ENCODE data around the gene CFAP206. TPM values are rescaled to one million over a fixed set of nuclear protein-coding genes. Genes with fewer than 3 reads are reported as not detected.
"Not testable (repeated sequence)": the region's sequence is repeated elsewhere in the genome, so short reads cannot be mapped to it uniquely, and the experiment has no call there.

Gene CFAP206
- polyA plus RNA-seq, 2 donors, result 0.04 to 0.06 TPM

DNA sequence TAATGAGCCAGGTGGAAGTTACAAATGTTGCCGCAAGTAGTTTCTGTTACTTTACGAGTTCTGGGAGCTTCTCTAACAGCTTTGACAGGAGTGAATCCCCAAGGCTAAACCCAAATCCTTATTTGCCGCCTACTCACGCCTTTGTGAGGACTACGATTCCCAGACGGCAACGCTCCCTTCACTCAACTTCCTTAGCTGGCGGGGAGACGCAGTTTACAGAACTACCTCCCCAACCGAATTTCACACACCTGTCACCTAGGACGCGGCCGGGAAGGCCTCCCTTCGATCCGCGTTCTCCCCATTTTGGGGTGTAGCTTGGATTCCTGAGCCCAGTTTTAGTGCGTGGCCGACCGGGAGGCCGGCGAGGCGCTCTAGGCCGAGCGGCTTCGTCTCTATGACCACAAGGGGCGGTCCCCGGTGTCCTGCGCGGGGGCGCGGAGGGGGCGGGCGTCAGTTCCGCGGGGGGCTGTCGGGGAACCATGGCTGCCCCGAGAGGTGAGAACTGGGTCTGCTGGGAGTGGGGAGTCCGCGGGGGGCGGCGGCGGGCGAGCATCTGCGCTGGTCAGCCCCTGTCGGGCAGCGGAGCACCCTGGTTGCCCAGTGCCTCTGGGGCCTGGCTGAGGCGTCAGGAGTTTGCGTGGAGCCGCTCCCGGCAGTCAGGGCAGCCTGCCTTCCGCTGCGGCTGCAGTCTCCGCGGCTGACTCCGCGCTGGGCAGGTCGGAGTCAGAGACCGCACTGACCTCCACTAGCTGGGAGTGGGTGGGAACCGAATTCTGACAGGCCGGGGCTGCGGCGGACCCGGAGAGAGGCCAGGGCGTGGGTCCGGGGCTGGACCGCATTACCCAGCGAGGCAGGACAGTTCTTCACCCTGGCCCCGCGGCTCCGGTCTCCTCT, 65.0 kb downstream of the CFAP206 start, which contains the start of gene SLC35A1:
TSS of gene SLC35A1 (plus strand) at position 450 of the 894 bp plus-strand sequence. CDS start at position 480, 30 bp downstream.
- no peaks in the 10 kb centered on the region for H3K36me3 ChIP-seq (ENCODE audit: control insufficient read depth in 2 of 2, insufficient read depth in 2 of 2, low read length in 1 of 2)
- WGBS, 2 donors, result 1% methylated on average over 69 to 70 of the region's 70 CpGs
- H3K4me1 ChIP-seq (ENCODE audit: control insufficient read depth in 2 of 2, insufficient read depth in 2 of 2, low read length in 1 of 2), result no peaks in the 10 kb centered on the region
- peak within 1 kb of the TSS; percentile 68 to 87 for H3K4me3 ChIP-seq (ENCODE audit: low read depth in 1 of 2, low read length in 2 of 2)
- no peaks in the 10 kb centered on the region for H3K27me3 ChIP-seq (ENCODE audit: control insufficient read depth in 1 of 2, insufficient read depth in 2 of 2, low read length in 2 of 2)
- H3K27ac ChIP-seq (ENCODE audit: low read depth in 2 of 2, low read length in 1 of 2), result peak within 1 kb of the TSS; percentile 95 to 98
- H3K9me3 ChIP-seq (ENCODE audit: control insufficient read depth in 2 of 2, insufficient read depth in 1 of 2, low read depth in 1 of 2, low read length in 1 of 2), result no peaks in the 10 kb centered on the region

DNA sequence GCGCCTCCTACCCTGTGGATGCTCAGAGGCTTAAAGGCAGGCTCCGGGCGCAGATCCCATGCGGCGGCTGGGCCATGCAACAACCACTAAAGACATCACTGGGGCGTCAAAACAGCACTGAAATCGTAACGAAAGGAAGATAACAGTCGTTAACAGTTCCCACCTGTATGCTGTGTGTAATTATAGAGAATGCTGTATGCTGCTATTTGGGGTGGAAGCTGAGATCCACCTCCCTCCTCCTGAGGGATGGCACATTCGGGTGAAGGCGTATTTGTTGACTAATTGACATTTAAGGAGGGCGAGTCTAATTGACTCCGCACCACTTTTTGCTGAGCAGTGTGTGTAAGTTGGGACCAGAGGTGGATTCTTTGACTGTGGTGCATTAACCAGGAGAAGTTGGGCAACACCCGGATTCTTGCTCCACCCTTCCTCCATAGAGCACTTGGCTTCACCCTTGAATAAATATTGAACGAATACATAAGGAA, 65.7 kb downstream of the CFAP206 start:
- no peaks in the 10 kb centered on the region for H3K27me3 ChIP-seq (ENCODE audit: control insufficient read depth in 1 of 2, insufficient read depth in 2 of 2, low read length in 2 of 2)
- no peaks in the 10 kb centered on the region for H3K4me1 ChIP-seq (ENCODE audit: control insufficient read depth in 2 of 2, insufficient read depth in 2 of 2, low read length in 1 of 2)
- no peaks in the 10 kb centered on the region for H3K9me3 ChIP-seq (ENCODE audit: control insufficient read depth in 2 of 2, insufficient read depth in 1 of 2, low read depth in 1 of 2, low read length in 1 of 2)
- peak overlapping the region; percentile 95 to 98 for H3K27ac ChIP-seq (ENCODE audit: low read depth in 2 of 2, low read length in 1 of 2)
- H3K36me3 ChIP-seq (ENCODE audit: control insufficient read depth in 2 of 2, insufficient read depth in 2 of 2, low read length in 1 of 2), result no peaks in the 10 kb centered on the region
- 1 to 2% methylated on average over 15 of the region's 15 CpGs for WGBS, 2 donors
- H3K4me3 ChIP-seq (ENCODE audit: low read depth in 1 of 2, low read length in 2 of 2), result peak overlapping the region; percentile 68 to 87

DNA sequence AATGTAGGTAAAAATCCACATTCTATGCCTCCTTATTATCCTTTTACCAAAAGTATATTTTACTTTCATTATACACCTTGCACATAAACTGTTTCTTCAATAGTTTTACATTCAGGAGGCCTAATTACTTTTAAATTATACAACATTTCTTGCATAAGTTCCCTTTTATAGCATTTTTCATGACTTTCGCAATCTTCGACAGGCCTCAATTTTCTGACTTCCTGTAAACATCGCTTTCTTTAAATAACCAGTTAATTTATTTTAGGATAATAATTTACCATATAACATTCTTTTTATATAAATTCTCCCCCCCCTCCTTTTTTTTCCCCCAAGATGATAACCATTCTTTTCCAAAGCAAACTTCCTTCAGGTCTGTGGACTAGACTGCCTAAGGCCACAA, 74.2 kb downstream of the CFAP206 start:
- Histone ChIP-seq H3K36me3 (ENCODE audit: control insufficient read depth in 2 of 2, insufficient read depth in 2 of 2, low read length in 1 of 2) (peaks cover 0 to 4% of the 10 kb centered on the region in 2 donors), H3K9me3 (ENCODE audit: control insufficient read depth in 2 of 2, insufficient read depth in 1 of 2, low read depth in 1 of 2, low read length in 1 of 2) (peaks cover 0 to 11% of the 10 kb centered on the region in 2 donors), H3K27ac (ENCODE audit: low read depth in 2 of 2, low read length in 1 of 2) (no peak overlapping the region)

DNA sequence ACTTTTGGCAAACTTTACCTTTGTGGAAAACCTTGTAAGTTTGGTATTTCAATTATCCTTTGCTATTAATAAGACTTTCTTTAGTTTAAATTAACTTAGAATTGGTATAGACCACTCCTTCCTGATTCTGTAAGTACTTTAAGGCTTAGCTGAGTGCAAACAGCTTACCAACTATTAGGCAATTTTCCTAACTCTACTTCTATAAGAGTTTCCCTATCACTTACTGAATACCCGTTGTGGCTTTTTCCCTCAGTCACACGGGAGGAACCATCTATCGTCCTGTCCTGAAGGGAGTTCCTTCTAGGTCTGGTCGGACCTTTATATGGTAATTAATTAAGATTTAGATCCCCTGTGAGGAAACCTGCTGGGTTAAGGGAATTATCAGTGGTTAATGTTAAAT, 74.6 kb downstream of the CFAP206 start:
- no peaks in the 10 kb centered on the region for H3K4me1 ChIP-seq (ENCODE audit: control insufficient read depth in 2 of 2, insufficient read depth in 2 of 2, low read length in 1 of 2)
- no peak overlapping the region for H3K4me3 ChIP-seq (ENCODE audit: low read depth in 1 of 2, low read length in 2 of 2)
- H3K36me3 ChIP-seq (ENCODE audit: control insufficient read depth in 2 of 2, insufficient read depth in 2 of 2, low read length in 1 of 2), result peaks cover 0 to 4% of the 10 kb centered on the region in 2 donors
- no peak overlapping the region for H3K27ac ChIP-seq (ENCODE audit: low read depth in 2 of 2, low read length in 1 of 2)
- H3K27me3 ChIP-seq (ENCODE audit: control insufficient read depth in 1 of 2, insufficient read depth in 2 of 2, low read length in 2 of 2), result no peaks in the 10 kb centered on the region
- peaks cover 0 to 11% of the 10 kb centered on the region in 2 donors for H3K9me3 ChIP-seq (ENCODE audit: control insufficient read depth in 2 of 2, insufficient read depth in 1 of 2, low read depth in 1 of 2, low read length in 1 of 2)
- 72 to 82% methylated on average over 4 of the region's 4 CpGs for WGBS, 2 donors

More for the DNA sequence above, 74.2 kb downstream of the CFAP206 start:
- Histone ChIP-seq H3K4me3 (ENCODE audit: low read depth in 1 of 2, low read length in 2 of 2) (no peak overlapping the region), H3K4me1 (ENCODE audit: control insufficient read depth in 2 of 2, insufficient read depth in 2 of 2, low read length in 1 of 2) (no peaks in the 10 kb centered on the region), H3K27me3 (ENCODE audit: control insufficient read depth in 1 of 2, insufficient read depth in 2 of 2, low read length in 2 of 2) (no peaks in the 10 kb centered on the region)
- WGBS, 2 donors, result 88 to 89% methylated on average over 3 of the region's 3 CpGs

DNA sequence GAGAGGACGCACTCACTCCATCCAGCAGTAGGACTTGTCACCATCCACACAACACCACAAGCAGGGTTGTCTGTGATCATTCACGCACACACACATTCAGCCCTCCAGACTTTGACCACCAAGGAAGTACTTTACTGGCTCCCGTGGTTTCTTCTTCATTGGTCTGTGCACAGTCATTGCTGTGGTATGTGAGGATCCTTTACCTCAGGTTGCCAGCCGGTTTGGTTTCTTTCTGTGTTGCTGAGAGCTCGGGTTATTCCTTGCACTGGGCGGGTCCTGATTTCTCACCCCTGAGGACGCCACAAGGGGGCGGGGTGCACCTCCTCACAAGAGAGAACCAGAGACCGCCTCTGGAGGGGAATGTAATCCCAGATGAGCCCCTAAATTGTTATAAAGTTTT, 76.2 kb downstream of the CFAP206 start:
- no peaks in the 10 kb centered on the region for H3K27me3 ChIP-seq (ENCODE audit: control insufficient read depth in 1 of 2, insufficient read depth in 2 of 2, low read length in 2 of 2)
- 79 to 87% methylated on average over 9 of the region's 9 CpGs for WGBS, 2 donors
- H3K9me3 ChIP-seq (ENCODE audit: control insufficient read depth in 2 of 2, insufficient read depth in 1 of 2, low read depth in 1 of 2, low read length in 1 of 2), result peaks cover 0 to 11% of the 10 kb centered on the region in 2 donors
- no peak overlapping the region for H3K4me3 ChIP-seq (ENCODE audit: low read depth in 1 of 2, low read length in 2 of 2)
- H3K36me3 ChIP-seq (ENCODE audit: control insufficient read depth in 2 of 2, insufficient read depth in 2 of 2, low read length in 1 of 2), result peaks cover 0 to 4% of the 10 kb centered on the region in 2 donors
- no peaks in the 10 kb centered on the region for H3K4me1 ChIP-seq (ENCODE audit: control insufficient read depth in 2 of 2, insufficient read depth in 2 of 2, low read length in 1 of 2)
- H3K27ac ChIP-seq (ENCODE audit: low read depth in 2 of 2, low read length in 1 of 2), result no peak overlapping the region

DNA sequence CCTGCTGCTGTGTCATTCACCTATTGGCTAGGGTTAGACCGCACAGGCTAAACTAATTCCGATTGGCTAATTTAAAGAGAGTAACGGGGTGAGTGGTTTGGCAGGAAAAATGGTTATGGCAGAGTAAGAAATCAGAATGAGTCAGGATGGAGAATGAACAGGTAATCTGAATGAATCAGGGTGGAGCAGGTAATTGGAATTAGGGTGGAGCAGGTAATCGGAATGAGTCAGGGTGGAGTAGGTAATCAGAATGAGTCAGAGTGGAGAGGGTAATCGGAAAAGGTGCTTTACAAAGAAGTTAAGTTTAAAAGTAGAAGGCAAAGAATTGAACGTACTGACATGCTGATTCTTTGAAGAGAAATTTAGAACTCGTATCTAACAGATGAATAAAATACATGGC, 76.7 kb downstream of the CFAP206 start:
- H3K36me3 ChIP-seq (ENCODE audit: control insufficient read depth in 2 of 2, insufficient read depth in 2 of 2, low read length in 1 of 2), result peaks cover 0 to 4% of the 10 kb centered on the region in 2 donors
- H3K9me3 ChIP-seq (ENCODE audit: control insufficient read depth in 2 of 2, insufficient read depth in 1 of 2, low read depth in 1 of 2, low read length in 1 of 2), result peaks cover 0 to 11% of the 10 kb centered on the region in 2 donors
- no peaks in the 10 kb centered on the region for H3K4me1 ChIP-seq (ENCODE audit: control insufficient read depth in 2 of 2, insufficient read depth in 2 of 2, low read length in 1 of 2)
- 70 to 85% methylated on average over 7 of the region's 7 CpGs for WGBS, 2 donors
- H3K27me3 ChIP-seq (ENCODE audit: control insufficient read depth in 1 of 2, insufficient read depth in 2 of 2, low read length in 2 of 2), result no peaks in the 10 kb centered on the region
- H3K4me3 ChIP-seq (ENCODE audit: low read depth in 1 of 2, low read length in 2 of 2), result no peak overlapping the region
- H3K27ac ChIP-seq (ENCODE audit: low read depth in 2 of 2, low read length in 1 of 2), result no peak overlapping the region

DNA sequence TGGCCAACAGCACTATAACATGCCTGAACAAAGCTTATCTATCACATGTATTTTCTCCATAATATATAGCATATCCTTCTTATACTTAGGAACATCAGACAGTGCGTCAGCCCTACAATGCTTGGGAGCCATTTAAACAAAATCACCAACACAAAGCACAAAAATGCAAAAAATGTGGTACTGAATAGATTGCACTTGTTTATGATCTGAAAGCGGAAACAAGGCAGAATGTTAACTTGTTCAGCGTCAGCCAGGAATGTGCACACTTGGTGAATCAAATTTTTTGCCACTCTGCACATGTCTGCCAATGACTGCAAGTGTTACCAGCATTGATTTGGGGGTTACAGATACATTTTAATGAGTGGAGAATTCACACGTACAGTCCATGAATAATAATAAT, 79.8 kb downstream of the CFAP206 start:
- H3K27ac ChIP-seq (ENCODE audit: low read depth in 2 of 2, low read length in 1 of 2), result no peak overlapping the region
- WGBS, 2 donors, result 89 to 90% methylated on average over 4 of the region's 4 CpGs
- no peak overlapping the region for H3K4me3 ChIP-seq (ENCODE audit: low read depth in 1 of 2, low read length in 2 of 2)
- H3K27me3 ChIP-seq (ENCODE audit: control insufficient read depth in 1 of 2, insufficient read depth in 2 of 2, low read length in 2 of 2), result no peaks in the 10 kb centered on the region
- H3K9me3 ChIP-seq (ENCODE audit: control insufficient read depth in 2 of 2, insufficient read depth in 1 of 2, low read depth in 1 of 2, low read length in 1 of 2), result peaks cover 0 to 11% of the 10 kb centered on the region in 2 donors
- no peaks in the 10 kb centered on the region for H3K4me1 ChIP-seq (ENCODE audit: control insufficient read depth in 2 of 2, insufficient read depth in 2 of 2, low read length in 1 of 2)
- H3K36me3 ChIP-seq (ENCODE audit: control insufficient read depth in 2 of 2, insufficient read depth in 2 of 2, low read length in 1 of 2), result peaks cover 0 to 6% of the 10 kb centered on the region in 2 donors

DNA sequence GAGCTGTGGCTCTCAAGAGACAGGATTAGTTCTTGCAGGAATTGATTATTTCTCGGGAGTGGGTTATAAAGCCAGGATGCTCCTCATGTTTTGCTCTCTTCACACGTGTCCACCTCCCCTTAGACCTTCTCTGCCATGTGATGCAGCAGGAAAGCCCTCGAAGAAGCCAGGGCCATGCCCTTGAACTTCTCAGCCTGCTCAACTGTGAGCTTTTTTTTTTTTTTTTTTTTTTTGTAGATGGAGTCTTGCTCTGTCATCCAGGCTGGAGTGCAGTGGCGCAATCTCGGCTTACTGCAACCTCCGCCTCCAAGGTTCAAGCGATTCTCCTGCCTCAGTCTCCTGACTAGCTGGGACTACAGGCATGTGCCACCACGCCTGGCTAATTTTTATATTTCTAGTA, 81.6 kb downstream of the CFAP206 start:
- H3K27me3 ChIP-seq (ENCODE audit: control insufficient read depth in 1 of 2, insufficient read depth in 2 of 2, low read length in 2 of 2); H3K4me3 ChIP-seq (ENCODE audit: low read depth in 1 of 2, low read length in 2 of 2); H3K9me3 ChIP-seq (ENCODE audit: control insufficient read depth in 2 of 2, insufficient read depth in 1 of 2, low read depth in 1 of 2, low read length in 1 of 2); H3K36me3 ChIP-seq (ENCODE audit: control insufficient read depth in 2 of 2, insufficient read depth in 2 of 2, low read length in 1 of 2); H3K27ac ChIP-seq (ENCODE audit: low read depth in 2 of 2, low read length in 1 of 2); H3K4me1 ChIP-seq (ENCODE audit: control insufficient read depth in 2 of 2, insufficient read depth in 2 of 2, low read length in 1 of 2): not testable (repeated sequence)
- 94 to 97% methylated on average over 8 of the region's 8 CpGs for WGBS, 2 donors

DNA sequence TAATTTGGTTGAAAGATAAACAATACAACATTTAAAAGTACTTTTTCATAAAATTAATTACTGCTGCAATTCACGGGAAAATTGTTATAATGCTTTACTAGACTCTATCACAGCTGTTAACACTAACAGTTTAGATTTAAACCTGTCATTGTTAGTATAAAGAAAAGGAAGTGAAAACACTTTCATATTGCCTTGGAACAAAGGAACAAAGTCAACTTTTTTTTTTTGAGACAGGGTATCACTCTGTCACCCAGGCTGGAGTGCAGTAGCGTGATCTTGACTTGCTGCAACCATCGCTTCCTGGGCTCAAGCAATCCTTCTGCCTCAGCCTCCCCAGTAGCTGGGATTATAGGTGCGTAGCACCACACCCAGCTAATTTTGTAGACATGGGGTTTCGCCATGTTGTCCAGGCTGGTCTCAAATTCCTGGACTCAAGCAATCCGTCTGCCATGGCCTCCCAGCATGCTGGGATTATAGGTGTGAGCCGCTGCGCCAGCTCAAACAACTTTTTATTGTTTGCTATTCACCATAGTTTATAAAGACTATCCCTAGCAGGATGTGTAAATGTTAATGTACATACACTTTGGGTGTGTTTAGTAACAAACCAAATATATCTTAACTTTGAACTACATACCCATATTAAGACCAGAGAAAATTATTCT, 87.1 kb downstream of the CFAP206 start:
- Histone ChIP-seq H3K27ac (ENCODE audit: low read depth in 2 of 2, low read length in 1 of 2) (no peak overlapping the region), H3K4me3 (ENCODE audit: low read depth in 1 of 2, low read length in 2 of 2) (no peak overlapping the region), H3K27me3 (ENCODE audit: control insufficient read depth in 1 of 2, insufficient read depth in 2 of 2, low read length in 2 of 2) (no peaks in the 10 kb centered on the region), H3K36me3 (ENCODE audit: control insufficient read depth in 2 of 2, insufficient read depth in 2 of 2, low read length in 1 of 2) (peaks cover 0 to 2% of the 10 kb centered on the region in 2 donors), H3K9me3 (ENCODE audit: control insufficient read depth in 2 of 2, insufficient read depth in 1 of 2, low read depth in 1 of 2, low read length in 1 of 2) (no peaks in the 10 kb centered on the region), H3K4me1 (ENCODE audit: control insufficient read depth in 2 of 2, insufficient read depth in 2 of 2, low read length in 1 of 2) (no peaks in the 10 kb centered on the region)
- WGBS, 2 donors, result 92 to 95% methylated on average over 8 of the region's 8 CpGs

Data from esophagus (tissue), 2 donors.